ENCODE data around the gene LRRC46.

LRRC46 gene, protein sequence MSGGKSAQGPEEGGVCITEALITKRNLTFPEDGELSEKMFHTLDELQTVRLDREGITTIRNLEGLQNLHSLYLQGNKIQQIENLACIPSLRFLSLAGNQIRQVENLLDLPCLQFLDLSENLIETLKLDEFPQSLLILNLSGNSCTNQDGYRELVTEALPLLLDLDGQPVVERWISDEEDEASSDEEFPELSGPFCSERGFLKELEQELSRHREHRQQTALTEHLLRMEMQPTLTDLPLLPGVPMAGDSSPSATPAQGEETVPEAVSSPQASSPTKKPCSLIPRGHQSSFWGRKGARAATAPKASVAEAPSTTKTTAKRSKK

GRCh38 chr17:47831003-47831933, at the start of gene LRRC46, which contains the start of gene MRPL10:
TSS of gene LRRC46 (plus strand) at chr17:47831670. CDS start at chr17:47831990, 320 bp downstream.
TSS of gene MRPL10 (minus strand) at chr17:47831541. CDS start at chr17:47831511, 30 bp downstream.
- TF ChIP-seq, protein P1, sequence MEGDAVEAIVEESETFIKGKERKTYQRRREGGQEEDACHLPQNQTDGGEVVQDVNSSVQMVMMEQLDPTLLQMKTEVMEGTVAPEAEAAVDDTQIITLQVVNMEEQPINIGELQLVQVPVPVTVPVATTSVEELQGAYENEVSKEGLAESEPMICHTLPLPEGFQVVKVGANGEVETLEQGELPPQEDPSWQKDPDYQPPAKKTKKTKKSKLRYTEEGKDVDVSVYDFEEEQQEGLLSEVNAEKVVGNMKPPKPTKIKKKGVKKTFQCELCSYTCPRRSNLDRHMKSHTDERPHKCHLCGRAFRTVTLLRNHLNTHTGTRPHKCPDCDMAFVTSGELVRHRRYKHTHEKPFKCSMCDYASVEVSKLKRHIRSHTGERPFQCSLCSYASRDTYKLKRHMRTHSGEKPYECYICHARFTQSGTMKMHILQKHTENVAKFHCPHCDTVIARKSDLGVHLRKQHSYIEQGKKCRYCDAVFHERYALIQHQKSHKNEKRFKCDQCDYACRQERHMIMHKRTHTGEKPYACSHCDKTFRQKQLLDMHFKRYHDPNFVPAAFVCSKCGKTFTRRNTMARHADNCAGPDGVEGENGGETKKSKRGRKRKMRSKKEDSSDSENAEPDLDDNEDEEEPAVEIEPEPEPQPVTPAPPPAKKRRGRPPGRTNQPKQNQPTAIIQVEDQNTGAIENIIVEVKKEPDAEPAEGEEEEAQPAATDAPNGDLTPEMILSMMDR (IDR thresholded peaks at IDR 0.05; ENCODE audit: low read length, missing control alignments), result peak; percentile 51
- peak within 1 kb of the TSS; percentile 98 for H3K4me3 ChIP-seq (replicated peaks; ENCODE audit: low read depth, low read length)
- DNase-seq (ENCODE audit: low read depth), result peak; percentile 95

DNA sequence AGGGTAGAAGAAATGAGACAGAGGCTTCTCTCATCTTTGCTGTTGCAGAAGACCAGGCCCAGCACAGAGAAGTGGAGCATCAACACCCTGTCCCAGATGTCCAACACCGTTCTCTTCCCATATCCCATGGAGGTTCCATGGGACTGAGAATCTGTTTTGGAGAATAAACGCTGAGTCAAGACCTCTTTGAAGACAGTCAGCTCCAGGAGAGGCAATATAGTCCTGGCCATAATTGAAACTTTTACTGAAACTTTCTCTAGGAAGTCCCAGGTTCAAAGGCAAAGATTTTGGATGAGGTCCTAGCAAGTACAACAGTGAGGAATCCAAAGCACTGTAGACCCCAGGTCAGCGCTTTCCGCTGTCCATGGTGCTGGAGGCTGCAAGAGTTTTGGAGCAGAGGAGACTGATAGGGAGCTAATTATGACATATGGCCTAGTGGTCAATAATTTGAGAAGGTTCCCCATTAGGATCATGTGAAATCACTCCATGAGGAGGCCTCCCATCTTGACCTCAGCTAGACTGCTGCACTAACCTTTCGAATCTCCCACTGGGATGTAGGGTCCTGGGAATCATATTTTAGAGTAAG, 45.8 kb upstream of the LRRC46 start:
- TF ChIP-seq, protein P1 (IDR thresholded peaks at IDR 0.05; ENCODE audit: low read length, missing control alignments), result no peak
- no peak overlapping the region for H3K4me3 ChIP-seq (replicated peaks; ENCODE audit: low read depth, low read length)
- DNase-seq (ENCODE audit: low read depth), result peak; percentile 50

DNA sequence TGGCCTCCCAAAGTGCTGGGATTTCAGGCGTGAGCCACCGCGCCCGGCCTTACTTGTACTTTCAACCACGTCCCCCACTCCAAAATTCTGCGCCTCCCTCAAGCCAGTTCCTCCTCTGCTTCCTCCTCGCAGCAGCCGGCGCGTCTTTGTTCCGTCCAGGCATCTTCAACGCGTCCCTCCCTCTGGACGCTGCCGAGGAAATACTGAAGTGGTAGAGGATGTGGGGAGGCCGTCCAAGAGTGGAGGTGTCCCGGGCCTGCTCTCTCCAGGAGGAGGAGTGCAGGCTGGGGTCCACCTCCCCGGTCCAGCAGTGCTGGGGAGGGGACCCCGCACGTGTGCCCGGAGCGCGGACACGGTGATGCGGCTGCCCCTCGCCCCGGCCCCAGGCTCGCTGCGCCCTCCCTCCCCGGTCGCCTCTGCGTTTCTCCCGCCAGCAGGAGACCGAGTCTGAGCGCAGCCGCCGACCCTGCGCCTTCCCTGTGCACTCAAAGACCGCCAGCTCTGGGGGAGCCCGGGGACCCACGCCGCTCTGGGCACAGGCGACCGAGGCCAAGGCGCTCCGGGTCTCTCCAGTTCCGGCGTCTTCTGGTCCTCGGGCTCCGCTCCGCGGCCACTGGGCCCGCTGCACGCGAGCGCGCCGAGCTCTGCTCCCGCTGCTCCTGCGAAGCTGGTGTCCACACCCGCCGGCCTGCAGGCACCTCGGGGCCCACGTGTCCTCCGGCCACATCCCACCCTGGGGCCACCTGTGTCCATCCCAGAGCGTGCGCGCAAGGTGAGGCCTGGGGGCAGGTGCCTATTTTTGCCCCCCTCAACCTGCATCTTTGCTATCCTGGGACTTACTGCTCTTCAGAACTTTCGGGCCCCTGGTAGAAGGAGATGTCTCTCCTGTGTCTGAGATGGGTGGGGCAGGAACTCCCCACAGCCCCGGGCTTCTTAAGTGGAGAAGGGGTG, 41.6 kb upstream of the LRRC46 start:
- H3K4me3 ChIP-seq (replicated peaks; ENCODE audit: low read depth, low read length), result peak overlapping the region; percentile 32
- TF ChIP-seq, protein P1 (IDR thresholded peaks at IDR 0.05; ENCODE audit: low read length, missing control alignments), result peak; percentile 37
- peak; percentile 54 for DNase-seq (ENCODE audit: low read depth)

DNA sequence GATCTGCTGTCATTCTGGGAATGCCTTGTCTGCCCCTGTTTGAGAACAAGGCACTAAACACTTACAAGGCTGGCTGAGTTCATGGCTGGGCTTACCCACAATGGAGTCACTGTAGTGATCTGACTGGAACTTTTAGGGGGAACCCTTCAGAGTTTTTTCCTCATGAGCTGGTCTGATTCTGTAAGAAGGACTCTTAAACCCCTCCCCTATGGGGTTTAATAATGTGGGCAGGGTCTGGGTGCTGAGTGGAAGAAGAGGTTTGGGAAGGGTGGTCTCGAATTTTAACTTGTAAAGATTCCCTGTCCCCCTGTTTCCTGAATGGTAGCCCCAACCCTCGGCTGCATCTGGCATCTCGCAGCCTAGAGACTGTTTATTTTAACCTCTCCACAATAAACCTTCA, 40.4 kb upstream of the LRRC46 start:
- TF ChIP-seq, protein P1 (IDR thresholded peaks at IDR 0.05; ENCODE audit: low read length, missing control alignments), result no peak
- DNase-seq (ENCODE audit: low read depth), result no peak
- no peak overlapping the region for H3K4me3 ChIP-seq (replicated peaks; ENCODE audit: low read depth, low read length)

DNA sequence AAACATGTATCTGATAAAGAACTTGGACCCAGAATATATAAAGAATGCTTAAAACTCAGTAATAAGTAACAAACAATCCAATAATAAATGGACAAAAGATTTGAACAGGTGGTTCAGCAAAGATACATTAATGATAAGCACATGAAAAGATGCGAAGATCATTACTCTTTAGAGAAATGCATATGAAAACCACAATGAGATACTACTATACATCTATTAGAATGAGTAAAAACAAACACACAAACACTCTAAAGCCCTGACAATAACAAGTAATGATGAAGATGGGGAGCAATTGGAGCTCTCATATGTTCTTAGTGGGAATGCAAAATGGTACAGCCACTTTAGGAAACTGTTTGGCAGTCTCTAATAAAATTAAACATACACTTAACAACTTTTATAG, 39.0 kb upstream of the LRRC46 start:
- TF ChIP-seq, protein P1 (IDR thresholded peaks at IDR 0.05; ENCODE audit: low read length, missing control alignments), result no peak
- no peak overlapping the region for H3K4me3 ChIP-seq (replicated peaks; ENCODE audit: low read depth, low read length)

DNA sequence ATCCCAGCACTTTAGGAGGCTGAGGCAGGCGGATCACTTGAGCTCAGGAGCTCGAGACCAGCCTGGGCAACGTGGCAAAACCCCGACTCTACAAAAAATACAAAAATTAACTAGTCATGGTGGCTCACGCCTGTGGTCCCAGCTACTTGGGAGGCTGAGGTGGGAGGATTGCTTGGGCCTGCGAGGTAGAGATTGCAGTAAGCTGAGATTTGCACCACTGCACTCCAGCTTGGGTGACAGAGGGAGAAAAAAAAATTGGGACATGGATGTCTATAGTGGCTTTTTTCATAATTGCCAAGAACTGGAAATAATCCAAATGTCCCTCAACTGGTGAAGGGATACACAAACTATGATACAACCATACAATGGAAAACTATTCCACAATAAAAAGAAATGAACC, 38.5 kb upstream of the LRRC46 start:
- no peak overlapping the region for H3K4me3 ChIP-seq (replicated peaks; ENCODE audit: low read depth, low read length)
- TF ChIP-seq, protein P1 (IDR thresholded peaks at IDR 0.05; ENCODE audit: low read length, missing control alignments), result no peak
- no peak for DNase-seq (ENCODE audit: low read depth)

More for the DNA sequence above, 39.0 kb upstream of the LRRC46 start:
- no peak for DNase-seq (ENCODE audit: low read depth)
